ENCODE results near the gene EFHD2. TPM values are rescaled to one million over a fixed set of nuclear protein-coding genes. Genes with fewer than 3 reads are reported as not detected.

The EFHD2 gene
- total and polyA plus RNA-seq, 2 donors (not counting 1 experiment from before 2014, with no cell fraction given), result 14.9 to 23.5 TPM

GRCh38 chr1:15391366-15391765, 18.3 kb upstream of the EFHD2 start:
- TF ChIP-seq EZH2 (IDR thresholded peaks at IDR 0.05; ENCODE audit: low read length, missing control alignments), result no peak
- TF ChIP-seq, protein P1, sequence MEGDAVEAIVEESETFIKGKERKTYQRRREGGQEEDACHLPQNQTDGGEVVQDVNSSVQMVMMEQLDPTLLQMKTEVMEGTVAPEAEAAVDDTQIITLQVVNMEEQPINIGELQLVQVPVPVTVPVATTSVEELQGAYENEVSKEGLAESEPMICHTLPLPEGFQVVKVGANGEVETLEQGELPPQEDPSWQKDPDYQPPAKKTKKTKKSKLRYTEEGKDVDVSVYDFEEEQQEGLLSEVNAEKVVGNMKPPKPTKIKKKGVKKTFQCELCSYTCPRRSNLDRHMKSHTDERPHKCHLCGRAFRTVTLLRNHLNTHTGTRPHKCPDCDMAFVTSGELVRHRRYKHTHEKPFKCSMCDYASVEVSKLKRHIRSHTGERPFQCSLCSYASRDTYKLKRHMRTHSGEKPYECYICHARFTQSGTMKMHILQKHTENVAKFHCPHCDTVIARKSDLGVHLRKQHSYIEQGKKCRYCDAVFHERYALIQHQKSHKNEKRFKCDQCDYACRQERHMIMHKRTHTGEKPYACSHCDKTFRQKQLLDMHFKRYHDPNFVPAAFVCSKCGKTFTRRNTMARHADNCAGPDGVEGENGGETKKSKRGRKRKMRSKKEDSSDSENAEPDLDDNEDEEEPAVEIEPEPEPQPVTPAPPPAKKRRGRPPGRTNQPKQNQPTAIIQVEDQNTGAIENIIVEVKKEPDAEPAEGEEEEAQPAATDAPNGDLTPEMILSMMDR (conservative IDR thresholded peaks at IDR 0.05 in 1 of 2, IDR thresholded peaks at IDR 0.05 in 1 of 2; ENCODE audit: low read depth in 1 of 2, low read length in 2 of 2), result no peak
- Histone ChIP-seq H2AFZ (ENCODE audit: low read length) (no peak overlapping the region), H3K4me1 (ENCODE audit: control insufficient read depth, extremely low read depth, insufficient read depth, low read length) (peaks cover 2% of the 10 kb centered on the region), H3K9me3 (ENCODE audit: control insufficient read depth, insufficient read depth, low read depth, low read length) (no peaks in the 10 kb centered on the region), H3K27me3 (ENCODE audit: control insufficient read depth, insufficient read depth, low read length) (no peaks in the 10 kb centered on the region), H3K4me3 (replicated peaks in 1 of 4; ENCODE audit: control extremely low read depth in 1 of 4, insufficient read depth in 1 of 4, low read depth in 3 of 4, low read length in 4 of 4) (no peak overlapping the region), H3K27ac (ENCODE audit: insufficient read depth, low read length) (no peak overlapping the region), H3K4me2 (ENCODE audit: extremely low read depth, insufficient read depth, low read length) (no peak overlapping the region), H3K36me3 (ENCODE audit: control insufficient read depth, insufficient read depth, low read length) (no peaks in the 10 kb centered on the region), H3K79me2 (ENCODE audit: control insufficient read depth, insufficient read depth, low read length) (no peaks in the 10 kb centered on the region), H4K20me1 (ENCODE audit: control insufficient read depth, extremely low read depth, insufficient read depth, low read length) (no peaks in the 10 kb centered on the region), H3K9ac (ENCODE audit: insufficient read depth, low read length) (no peak overlapping the region)
- DNase-seq (ENCODE audit: low read depth in 2 of 2), result no peak

DNA sequence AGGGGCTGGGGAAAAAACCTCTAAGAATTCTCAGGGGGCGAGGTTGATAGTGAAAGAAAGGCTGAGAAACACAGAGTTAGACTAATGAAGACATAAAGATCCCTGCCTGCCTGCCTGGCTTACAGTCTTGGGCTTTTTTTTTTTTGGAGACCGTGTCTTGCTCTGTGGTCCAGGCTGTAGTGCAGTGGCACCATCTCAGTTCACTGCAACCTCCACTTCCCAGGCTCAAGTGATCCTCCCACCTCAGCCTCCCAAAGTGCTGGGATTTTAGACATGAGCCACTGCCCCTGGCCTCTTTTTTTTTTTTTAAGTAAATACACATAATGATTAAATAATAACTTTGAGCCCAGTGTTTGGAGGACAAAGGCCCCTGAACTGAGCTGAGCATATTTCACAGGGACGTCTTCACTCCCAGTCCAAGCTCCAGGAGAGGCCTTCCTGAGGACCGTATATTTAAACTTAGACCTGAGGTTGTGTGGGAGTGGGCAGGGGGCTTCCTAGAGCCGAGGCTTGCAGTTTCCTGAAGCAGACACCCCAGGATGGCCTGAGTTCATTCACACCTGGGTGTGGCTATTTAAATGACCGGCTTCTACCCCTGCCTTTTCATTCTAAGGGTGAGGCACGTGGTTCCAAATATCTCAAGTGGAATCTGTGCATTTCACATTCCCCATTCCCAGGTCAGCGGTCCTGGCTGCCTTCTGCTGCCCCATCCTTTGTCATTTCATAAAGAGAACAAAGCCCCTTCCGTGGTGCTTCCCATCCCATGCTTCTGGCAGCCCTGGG, 16.0 kb upstream of the EFHD2 start:
- TF ChIP-seq, protein P1 (conservative IDR thresholded peaks at IDR 0.05 in 1 of 2, IDR thresholded peaks at IDR 0.05 in 1 of 2; ENCODE audit: low read depth in 1 of 2, low read length in 2 of 2), result no peak
- TF ChIP-seq EZH2 (IDR thresholded peaks at IDR 0.05; ENCODE audit: low read length, missing control alignments), result no peak
- no peak overlapping the region for H3K27ac ChIP-seq (ENCODE audit: insufficient read depth, low read length)

GRCh38 chr1:15394258-15394690, 15.4 kb upstream of the EFHD2 start:
- TF ChIP-seq, protein P1 (conservative IDR thresholded peaks at IDR 0.05 in 1 of 2, IDR thresholded peaks at IDR 0.05 in 1 of 2; ENCODE audit: low read depth in 1 of 2, low read length in 2 of 2), result no peak
- TF ChIP-seq EZH2 (IDR thresholded peaks at IDR 0.05; ENCODE audit: low read length, missing control alignments), result no peak
- H3K27me3 ChIP-seq (ENCODE audit: control insufficient read depth, insufficient read depth, low read length), result no peaks in the 10 kb centered on the region
- no peaks in the 10 kb centered on the region for H3K36me3 ChIP-seq (ENCODE audit: control insufficient read depth, insufficient read depth, low read length)
- no peaks in the 10 kb centered on the region for H3K4me1 ChIP-seq (ENCODE audit: control insufficient read depth, extremely low read depth, insufficient read depth, low read length)
- no peak for DNase-seq (ENCODE audit: low read depth in 2 of 2)
- no peaks in the 10 kb centered on the region for H3K9me3 ChIP-seq (ENCODE audit: control insufficient read depth, insufficient read depth, low read depth, low read length)
- no peaks in the 10 kb centered on the region for H3K79me2 ChIP-seq (ENCODE audit: control insufficient read depth, insufficient read depth, low read length)
- H3K4me3 ChIP-seq (replicated peaks in 1 of 4; ENCODE audit: control extremely low read depth in 1 of 4, insufficient read depth in 1 of 4, low read depth in 3 of 4, low read length in 4 of 4), result no peak overlapping the region
- H3K27ac ChIP-seq (ENCODE audit: insufficient read depth, low read length), result no peak overlapping the region
- H3K4me2 ChIP-seq (ENCODE audit: extremely low read depth, insufficient read depth, low read length), result no peak overlapping the region
- no peak overlapping the region for H2AFZ ChIP-seq (ENCODE audit: low read length)
- no peak overlapping the region for H3K9ac ChIP-seq (ENCODE audit: insufficient read depth, low read length)
- no peaks in the 10 kb centered on the region for H4K20me1 ChIP-seq (ENCODE audit: control insufficient read depth, extremely low read depth, insufficient read depth, low read length)

More for the DNA sequence above, 16.0 kb upstream of the EFHD2 start:
- DNase-seq (ENCODE audit: low read depth in 2 of 2), result no peak
- Histone ChIP-seq H4K20me1 (ENCODE audit: control insufficient read depth, extremely low read depth, insufficient read depth, low read length) (no peaks in the 10 kb centered on the region), H3K27me3 (ENCODE audit: control insufficient read depth, insufficient read depth, low read length) (no peaks in the 10 kb centered on the region), H3K4me3 (replicated peaks in 1 of 4; ENCODE audit: control extremely low read depth in 1 of 4, insufficient read depth in 1 of 4, low read depth in 3 of 4, low read length in 4 of 4) (no peak overlapping the region), H3K4me2 (ENCODE audit: extremely low read depth, insufficient read depth, low read length) (no peak overlapping the region), H2AFZ (ENCODE audit: low read length) (no peak overlapping the region), H3K4me1 (ENCODE audit: control insufficient read depth, extremely low read depth, insufficient read depth, low read length) (no peaks in the 10 kb centered on the region), H3K36me3 (ENCODE audit: control insufficient read depth, insufficient read depth, low read length) (no peaks in the 10 kb centered on the region), H3K79me2 (ENCODE audit: control insufficient read depth, insufficient read depth, low read length) (no peaks in the 10 kb centered on the region), H3K9ac (ENCODE audit: insufficient read depth, low read length) (no peak overlapping the region), H3K9me3 (ENCODE audit: control insufficient read depth, insufficient read depth, low read depth, low read length) (no peaks in the 10 kb centered on the region)

All from fibroblast of lung (primary cell).